A549 (cell line): ENCODE measurements around the gene CLCNKB. TPM values are rescaled to one million over a fixed set of nuclear protein-coding genes. Genes with fewer than 3 reads are reported as not detected.

Experiments used
- ATAC-seq, 2 experiments: fragments of 200-7000 bp in 1 of 2; fragments of >200 bp in 1 of 2; cut with Nextera tagmentation in 1 of 2; cut with Tn5 transposase in 1 of 2; 3 replicates each; pipeline versions ENCODE4 v1.8.0 to v1.9.1; 2018 to 2020; ENCODE audit warnings: mild to moderate bottlenecking in 1 of 2, moderate library complexity in 1 of 2
- CTCF ChIA-PET: fragments of 300-600 bp; sonication (Branson Sonifier 250); formaldehyde crosslinking; extraction: SDS; loops from one replicate; lab custom pipeline; 2021; ENCODE audit warnings: antibody characterized with exemption, inconsistent platforms; lab: Yijun Ruan, JAX
- POLR2A ChIA-PET: fragments of 350-600 bp; formaldehyde crosslinking; extraction: SDS; loops from one replicate; lab custom pipeline; 2021; ENCODE audit warnings: antibody characterized with exemption, inconsistent platforms; lab: Yijun Ruan, JAX
- DNase-seq, 2 experiments: peaks; one replicate each; pipeline versions ENCODE4 v3.0.0 to v3.0.0-alpha.2; 2011 to 2016; ENCODE audit warnings: low read depth in 1 of 2, low spot score in 1 of 2
- FAIRE-seq: peaks from 2 replicates; lab custom pipeline; 2011; peaks lifted over from hg19 to GRCh38; lab: Jason Lieb, UNC
- H3K27ac ChIP-seq, 2 experiments: fragments of >200 bp; sonication (Bioruptor Twin); formaldehyde crosslinking; 3 replicates each; pipeline ENCODE4 v1.5.1; 2016 to 2017
- H3K4me1 ChIP-seq: fragments of >200 bp; sonication (Bioruptor Twin); formaldehyde crosslinking; 3 replicates; pipeline ENCODE4 v1.6.1; 2016
- H3K4me2 ChIP-seq: fragments of >200 bp; sonication (Bioruptor Twin); formaldehyde crosslinking; 3 replicates; pipeline ENCODE4 v1.6.1; 2016
- H3K4me3 ChIP-seq: fragments of >200 bp; sonication (Bioruptor Twin); formaldehyde crosslinking; 3 replicates; pipeline ENCODE4 v1.5.1; 2016
- H3K9me3 ChIP-seq: fragments of >200 bp; sonication (Bioruptor Twin); formaldehyde crosslinking; 3 replicates; pipeline ENCODE4 v1.6.1; 2016
- BHLHE40 ChIP-seq: IDR thresholded peaks from 2 replicates; pipeline ENCODE4 v1.6.1; 2012; ENCODE audit warnings: low read depth, low read length, inconsistent platforms
- CEBPB ChIP-seq, 2 experiments: fragments of >200 bp in 1 of 2; sonication (Bioruptor Twin) in 1 of 2; formaldehyde crosslinking in 1 of 2; IDR thresholded peaks; 2 replicates each; pipeline ENCODE4 v1.6.1; 2012 to 2016
- CHD2 ChIP-seq: fragments of 150-350 bp; IDR thresholded peaks from 2 replicates; pipeline ENCODE4 v1.6.1; 2014; ENCODE audit warnings: low read length; ENCODE audit not compliant: partially characterized antibody
- EHF ChIP-seq: fragments of 250-450 bp; sonication (Bioruptor Pico); IDR thresholded peaks from 2 replicates; pipeline ENCODE4 v1.5.0; 2020; ENCODE audit warnings: mild to moderate bottlenecking
- EHMT2 ChIP-seq: fragments of 200-600 bp; sonication (generic); IDR thresholded peaks from 2 replicates; pipeline ENCODE4 v1.6.1; 2016; ENCODE audit warnings: antibody characterized with exemption, low read depth, mild to moderate bottlenecking, moderate library complexity
- GATA3 ChIP-seq: IDR thresholded peaks from 2 replicates; pipeline ENCODE4 v1.6.1; 2012; ENCODE audit warnings: borderline replicate concordance
- HDAC2 ChIP-seq: fragments of 200-600 bp; sonication (generic); IDR thresholded peaks from 2 replicates; pipeline ENCODE4 v1.6.1; 2016
- HEYL ChIP-seq: fragments of 250-450 bp; sonication (Bioruptor Pico); IDR thresholded peaks from 2 replicates; pipeline ENCODE4 v1.8.0; 2021; ENCODE audit warnings: mild to moderate bottlenecking, moderate library complexity
- HMGXB4 ChIP-seq: fragments of 250-450 bp; sonication (Bioruptor Pico); IDR thresholded peaks from 2 replicates; pipeline ENCODE4 v1.5.0; 2021; ENCODE audit warnings: mild to moderate bottlenecking, moderate library complexity, borderline replicate concordance
- HOXB13 ChIP-seq: fragments of 250-450 bp; sonication (Bioruptor Pico); IDR thresholded peaks from 2 replicates; pipeline ENCODE4 v1.5.0; 2020; ENCODE audit warnings: low read depth, mild to moderate bottlenecking, moderate library complexity
- HOXB5 ChIP-seq: fragments of 250-450 bp; sonication (Bioruptor Pico); IDR thresholded peaks from 2 replicates; pipeline ENCODE4 v1.5.0; 2020; ENCODE audit warnings: mild to moderate bottlenecking, moderate library complexity
- JUNB ChIP-seq: fragments of >200 bp; sonication (Bioruptor Twin); formaldehyde crosslinking; IDR thresholded peaks from 2 replicates; pipeline ENCODE4 v1.6.1; 2016
- KDM1A ChIP-seq: fragments of 200-600 bp; sonication (generic); IDR thresholded peaks from 2 replicates; pipeline ENCODE4 v1.6.1; 2016; ENCODE audit warnings: low read depth, mild to moderate bottlenecking
- KDM5A ChIP-seq: fragments of 200-600 bp; sonication (generic); IDR thresholded peaks from 2 replicates; pipeline ENCODE4 v1.6.1; 2016; ENCODE audit warnings: antibody characterized with exemption, mild to moderate bottlenecking
- MAFK ChIP-seq: fragments of 450-650 bp; IDR thresholded peaks from 2 replicates; pipeline ENCODE4 v1.6.1; 2014; ENCODE audit not compliant: partially characterized antibody
- MAZ ChIP-seq: fragments of 150-350 bp; IDR thresholded peaks from 2 replicates; pipeline ENCODE4 v1.6.1; 2014; ENCODE audit warnings: antibody characterized with exemption, low read depth, low read length, borderline replicate concordance
- NFE2L2 ChIP-seq: fragments of 150-350 bp; conservative IDR thresholded peaks from 2 replicates; pipeline ENCODE4 v1.6.1; 2014; ENCODE audit warnings: low read length
- NPAS2 ChIP-seq: fragments of 250-450 bp; sonication (Bioruptor Pico); IDR thresholded peaks from 2 replicates; pipeline ENCODE4 v1.8.0; 2022; ENCODE audit warnings: mild to moderate bottlenecking, moderate library complexity, borderline replicate concordance
- PHF8 ChIP-seq: fragments of 200-600 bp; sonication (generic); IDR thresholded peaks from 2 replicates; pipeline ENCODE4 v1.6.1; 2016; ENCODE audit warnings: low read depth, mild to moderate bottlenecking, antibody characterized with exemption, moderate library complexity, borderline replicate concordance
- POLR2AphosphoS2 ChIP-seq: conservative IDR thresholded peaks from 2 replicates; pipeline ENCODE4 v1.6.1; 2012; ENCODE audit warnings: low read length, improper control_type of control experiment, inconsistent platforms
- RAD21 ChIP-seq, 2 experiments: fragments of >200 bp in 1 of 2; sonication (Bioruptor Twin) in 1 of 2; formaldehyde crosslinking in 1 of 2; IDR thresholded peaks in 1 of 2; conservative IDR thresholded peaks in 1 of 2; 2 replicates in 1 of 2; 3 replicates in 1 of 2; pipeline ENCODE4 v1.6.1; 2012 to 2018; ENCODE audit warnings: inconsistent platforms in 1 of 2
- SREBF2 ChIP-seq: fragments of 450-650 bp; IDR thresholded peaks from 2 replicates; pipeline ENCODE4 v1.6.1; 2014; ENCODE audit warnings: mild to moderate bottlenecking, moderate library complexity
- TP53 ChIP-seq: fragments of 250-450 bp; sonication (Bioruptor Pico); IDR thresholded peaks from 2 replicates; pipeline ENCODE4 v1.5.0; 2021; ENCODE audit warnings: mild to moderate bottlenecking, moderate library complexity
- ZC3H11A ChIP-seq: fragments of 450-650 bp; IDR thresholded peaks from 2 replicates; pipeline ENCODE4 v1.6.1; 2014; ENCODE audit warnings: antibody characterized with exemption, mild to moderate bottlenecking
- ZFP36 ChIP-seq: fragments of 450-650 bp; IDR thresholded peaks from 2 replicates; pipeline ENCODE4 v1.6.1; 2014; ENCODE audit warnings: borderline replicate concordance; ENCODE audit not compliant: partially characterized antibody
- ZNF302 ChIP-seq: fragments of 250-450 bp; sonication (Bioruptor Pico); IDR thresholded peaks from 2 replicates; pipeline ENCODE4 v1.9.0; 2021; ENCODE audit warnings: inconsistent platforms, mild to moderate bottlenecking, moderate library complexity
- WGBS: methylation state at CpG from one replicate; pipeline ENCODE4 v1.1.6; 2017; ENCODE audit errors: missing lambda C conversion rate; 5-methylcytosine and 5-hydroxymethylcytosine counted together
- polyA plus RNA-seq, 4 experiments: library from polyadenylated mRNA; depleted of rRNA in 3 of 4; stranded (reverse); fragments of >200 nt; fragmentation: RNase III in 1 of 4; extraction: RNeasy Plus Mini Kit Qiagen cat#74134 plus additional on column Dnase treatment in 1 of 4; gene quantifications; 2 replicates in 3 of 4; 3 replicates in 1 of 4; pipeline ENCODE4 v1.2.3, GENCODE V29; 2011 to 2017
- TF ChIP-seq, protein P1 (sequence below): fragments of >200 bp; sonication (Bioruptor Twin); formaldehyde crosslinking; IDR thresholded peaks from 2 replicates; pipeline ENCODE4 v1.6.1; 2016

CLCNKB gene
- polyA plus RNA-seq, 2 of the 4 experiments (the other 2 are of a cell fraction), result 0.08 to 0.14 TPM

DNA sequence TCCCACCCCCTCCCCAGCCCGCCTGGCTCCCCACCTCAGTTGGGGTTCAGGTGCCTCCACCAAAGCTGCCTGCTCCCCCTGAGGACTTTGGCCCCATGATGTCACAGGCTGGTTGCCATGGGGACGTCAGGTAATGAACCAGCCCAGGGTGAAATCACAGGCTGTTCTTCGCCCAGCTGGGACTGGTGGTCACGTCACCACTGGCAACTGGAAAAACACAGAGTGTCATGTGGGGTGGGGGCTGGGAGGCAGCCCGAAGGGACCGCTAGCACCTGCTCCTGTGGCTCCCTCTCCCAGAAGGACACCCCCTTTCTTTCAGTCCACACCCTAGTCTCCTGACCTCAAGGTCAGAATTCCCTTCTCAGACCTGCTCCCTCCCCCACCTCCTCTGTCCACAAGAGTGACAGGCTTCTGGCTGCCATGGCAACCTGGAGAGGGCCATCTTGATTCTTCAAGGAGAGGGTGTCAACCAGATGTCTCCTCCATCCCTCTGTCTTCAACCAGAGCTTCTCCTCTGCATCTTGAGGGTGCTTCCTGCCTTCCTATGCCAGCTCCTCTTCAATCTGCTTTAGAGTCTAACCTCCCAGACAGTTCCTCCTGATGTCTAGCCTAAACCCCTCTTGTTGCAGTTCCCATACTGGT lies 23.7 kb downstream of the CLCNKB start:
- WGBS, result 33% methylated on average over 4 of the region's 6 CpGs
- peaks cover 26% of the 10 kb centered on the region for H3K4me1 ChIP-seq
- peak overlapping the region; percentile 52 to 66; a peak in 4 of 6 replicates for H3K27ac ChIP-seq
- CTCF ChIA-PET, result interaction anchor here (0.8 to 2.2 kb wide), 5 partner anchors 10 to 119 kb away, joined by 3 to 9 read pairs (median 5); no protein-coding TSS in a partner anchor
- H3K9me3 ChIP-seq, result no peaks in the 10 kb centered on the region
- H3K4me3 ChIP-seq, result no peak overlapping the region
- ATAC-seq, result peak; percentile 22 to 35; a peak in 2 of 6 replicates
- POLR2A ChIA-PET, result no interaction called here
- TF ChIP-seq JUNB (no peak), HOXB13 (CRISPR knock-in tag) (no peak), ZFP36 (no peak), ZNF302 (CRISPR knock-in tag) (no peak), KDM5A (no peak), CEBPB (IDR thresholded peaks at IDR 0.05) (no peak), SREBF2 (no peak), HDAC2 (no peak), NFE2L2 (no peak), NPAS2 (CRISPR knock-in tag) (no peak), BHLHE40 (no peak), MAZ (no peak), RAD21 (conservative IDR thresholded peaks at IDR 0.05 in 1 of 2, IDR thresholded peaks at IDR 0.05 in 1 of 2) (no peak), EHF (CRISPR knock-in tag) (no peak), HEYL (CRISPR knock-in tag) (no peak), EHMT2 (no peak), POLR2AphosphoS2 (no peak)
- TF ChIP-seq, protein P1, sequence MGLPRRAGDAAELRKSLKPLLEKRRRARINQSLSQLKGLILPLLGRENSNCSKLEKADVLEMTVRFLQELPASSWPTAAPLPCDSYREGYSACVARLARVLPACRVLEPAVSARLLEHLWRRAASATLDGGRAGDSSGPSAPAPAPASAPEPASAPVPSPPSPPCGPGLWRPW, result no peak
- TF ChIP-seq, all 56 proteins: peak for 0
- DNase-seq (peak; percentile 48 to 52), FAIRE-seq (no peak)
- H3K4me2 ChIP-seq, result peak overlapping the region; percentile 57

GRCh38 chr1:16067933-16068332 lies 24.4 kb downstream of the CLCNKB start:
- CTCF ChIA-PET, result interaction anchor here (0.7 to 2.2 kb wide), 6 partner anchors 10 to 176 kb away, joined by 3 to 9 read pairs (median 4); no protein-coding TSS in a partner anchor
- Histone ChIP-seq H3K4me1 (peaks cover 32% of the 10 kb centered on the region), H3K4me2 (peak overlapping the region; percentile 57; the same call in 2 of the 3 replicates), H3K9me3 (no peaks in the 10 kb centered on the region), H3K27ac (peak overlapping the region; percentile 52 to 66; a peak in 5 of 6 replicates), H3K4me3 (no peak overlapping the region)
- POLR2A ChIA-PET, result no interaction called here
- ATAC-seq (no peak), DNase-seq (no peak), FAIRE-seq (no peak)
- TF ChIP-seq TP53 (CRISPR knock-in tag) (no peak), GATA3 (no peak)
- TF ChIP-seq, protein P1, result no peak
- WGBS, result 95% methylated on average over 12 of the region's 13 CpGs

- FAIRE-seq (no peak), ATAC-seq (no peak), DNase-seq (no peak)
- WGBS, result 49% methylated on average over 7 of the region's 11 CpGs
- Histone ChIP-seq H3K4me2 (peak overlapping the region; percentile 57; the same call in 2 of the 3 replicates), H3K27ac (peak overlapping the region; percentile 52 to 66; a peak in 2 of 6 replicates), H3K4me3 (no peak overlapping the region), H3K4me1 (peaks cover 32% of the 10 kb centered on the region), H3K9me3 (no peaks in the 10 kb centered on the region)
- ChIA-PET POLR2A (no interaction called here), CTCF (interaction anchor here (0.7 to 2.2 kb wide), 9 partner anchors 9 to 176 kb away, joined by 3 to 9 read pairs (median 4); no protein-coding TSS in a partner anchor)
- peak; percentile 19; the same call in 1 of the 2 replicates for TF ChIP-seq KDM1A
- no peak for TF ChIP-seq PHF8
- no peak for TF ChIP-seq HMGXB4
- TF ChIP-seq CHD2, result no peak
- no peak for TF ChIP-seq HDAC2
- TF ChIP-seq ZC3H11A, result no peak
- TF ChIP-seq MAFK, result no peak
- TF ChIP-seq CEBPB (IDR thresholded peaks at IDR 0.05), result no peak
- no peak for TF ChIP-seq HOXB5
Measured at GRCh38 chr1:16068356-16069270, 25.0 kb downstream of the CLCNKB start.
